Glutamatergic neuron (in vitro differentiated cells): ENCODE results near the gene CNOT11. TPM values are rescaled to one million over a fixed set of nuclear protein-coding genes. Genes with fewer than 3 reads are reported as not detected.
"Not testable (repeated sequence)": the region's sequence is repeated elsewhere in the genome, so short reads cannot be mapped to it uniquely, and the experiment has no call there.

Source experiments
- DNase-seq: peaks from one replicate; pipeline ENCODE4 v3.0.0; 2022
- H3K27ac Mint-ChIP-seq: one replicate; pipeline ENCODE4 v1.8.0; 2020; ENCODE audit warnings: mild to moderate bottlenecking, mixed read lengths, inconsistent platforms; ENCODE audit not compliant: unreplicated experiment
- H3K27me3 Mint-ChIP-seq: one replicate; pipeline ENCODE4 v1.8.0; 2020; ENCODE audit warnings: mild to moderate bottlenecking, moderate library complexity, mixed read lengths, inconsistent platforms; ENCODE audit not compliant: unreplicated experiment
- H3K36me3 Mint-ChIP-seq: one replicate; pipeline ENCODE4 v1.8.0; 2020; ENCODE audit warnings: mild to moderate bottlenecking, mixed read lengths, inconsistent platforms; ENCODE audit not compliant: unreplicated experiment
- H3K4me1 Mint-ChIP-seq: one replicate; pipeline ENCODE4 v1.8.0; 2020; ENCODE audit warnings: mild to moderate bottlenecking, low read depth, mixed read lengths, inconsistent platforms; ENCODE audit not compliant: unreplicated experiment
- H3K4me3 Mint-ChIP-seq: one replicate; pipeline ENCODE4 v1.8.0; 2020; ENCODE audit warnings: mild to moderate bottlenecking, mixed read lengths, inconsistent platforms; ENCODE audit not compliant: unreplicated experiment
- H3K9me3 Mint-ChIP-seq: one replicate; pipeline ENCODE4 v1.8.0; 2020; ENCODE audit warnings: mild to moderate bottlenecking, moderate library complexity, mixed read lengths, inconsistent platforms; ENCODE audit not compliant: unreplicated experiment
- CTCF ChIP-seq: fragments of 200-600 bp; sonication (generic); IDR thresholded peaks from one replicate; pipeline ENCODE4 v1.5.0; 2021; ENCODE audit not compliant: partially characterized antibody, unreplicated experiment
- total RNA-seq: library from RNA; stranded (reverse); fragmentation: NEBNext Ultra II Directional; extraction: Animal tissue kit (Norgen Biotek cat#: 25700); gene quantifications from one replicate; pipeline ENCODE4 v1.2.1, GENCODE V29; 2021; ENCODE audit not compliant: unreplicated experiment

The CNOT11 gene
- total RNA-seq, 1 donor from 2014 or later: 35.6 TPM

GRCh38 chr2:101219246-101219645, 33.4 kb upstream of the CNOT11 start:
- no peaks in the 10 kb centered on the region for H3K27me3 Mint-ChIP-seq
- H3K36me3 Mint-ChIP-seq: no peaks in the 10 kb centered on the region
- DNase-seq: no peak
- H3K9me3 Mint-ChIP-seq: no peaks in the 10 kb centered on the region
- no peak for TF ChIP-seq CTCF
- H3K4me1 Mint-ChIP-seq: no peaks in the 10 kb centered on the region
- no peak overlapping the region for H3K27ac Mint-ChIP-seq
- no peak overlapping the region for H3K4me3 Mint-ChIP-seq

GRCh38 chr2:101220091-101220490, 32.6 kb upstream of the CNOT11 start:
- not testable (repeated sequence) for DNase-seq, H3K27me3 Mint-ChIP-seq, H3K9me3 Mint-ChIP-seq, H3K4me1 Mint-ChIP-seq, H3K27ac Mint-ChIP-seq, H3K36me3 Mint-ChIP-seq, H3K4me3 Mint-ChIP-seq

- H3K4me3 Mint-ChIP-seq: no peak overlapping the region
- TF ChIP-seq CTCF: no peak
- H3K4me1 Mint-ChIP-seq: no peaks in the 10 kb centered on the region
- no peak for DNase-seq
- H3K9me3 Mint-ChIP-seq: no peaks in the 10 kb centered on the region
- H3K36me3 Mint-ChIP-seq: no peaks in the 10 kb centered on the region
- no peaks in the 10 kb centered on the region for H3K27me3 Mint-ChIP-seq
- H3K27ac Mint-ChIP-seq: no peak overlapping the region
These were observed 28.9 kb upstream of the CNOT11 start for GRCh38 chr2:101223814-101224231.

GRCh38 chr2:101230541-101231001, 22.1 kb upstream of the CNOT11 start:
- H3K4me1 Mint-ChIP-seq: no peaks in the 10 kb centered on the region
- no peak overlapping the region for H3K27ac Mint-ChIP-seq
- H3K4me3 Mint-ChIP-seq: no peak overlapping the region
- no peaks in the 10 kb centered on the region for H3K27me3 Mint-ChIP-seq
- no peak for DNase-seq
- no peaks in the 10 kb centered on the region for H3K9me3 Mint-ChIP-seq
- no peak for TF ChIP-seq CTCF
- no peaks in the 10 kb centered on the region for H3K36me3 Mint-ChIP-seq

- no peaks in the 10 kb centered on the region for H3K4me1 Mint-ChIP-seq
- no peak overlapping the region for H3K4me3 Mint-ChIP-seq
- TF ChIP-seq CTCF: no peak
- no peaks in the 10 kb centered on the region for H3K9me3 Mint-ChIP-seq
- no peak for DNase-seq
- no peak overlapping the region for H3K27ac Mint-ChIP-seq
- no peaks in the 10 kb centered on the region for H3K27me3 Mint-ChIP-seq
- no peaks in the 10 kb centered on the region for H3K36me3 Mint-ChIP-seq
These were observed 21.4 kb upstream of the CNOT11 start for GRCh38 chr2:101231240-101231639.
